Bronchial smooth muscle cell (primary cell): ENCODE measurements around the gene GRK1. TPM values are rescaled to one million over a fixed set of nuclear protein-coding genes. Genes with fewer than 3 reads are reported as not detected.

Source experiments
- total RNA-seq: library from RNA; depleted of rRNA; stranded (reverse); fragments of >200 nt; gene quantifications from 2 replicates; pipeline ENCODE4 v1.2.1, GENCODE V29; 2014

GRK1 gene
- total RNA-seq: not detected in 2 replicates

GRCh38 chr13:113666951-113667701 lies at the start of gene GRK1:
Gene GRK1 (plus strand): TSS chr13:113667219. CDS start chr13:113667387, 168 bp downstream.

GRCh38 chr13:113657851-113658741 lies 8.9 kb upstream of the GRK1 start, which contains the start of gene ATP4B:
Gene ATP4B (minus strand): TSS chr13:113658198. CDS start chr13:113658144, 54 bp downstream.

GRCh38 chr13:113758651-113759524 lies 91.9 kb downstream of the GRK1 start, which contains the start of gene TMEM255B:
Gene TMEM255B (plus strand): TSS chr13:113759226. CDS start chr13:113759270, 44 bp downstream.

Other genes with a start within 250 kb of the GRK1 start
- 1.1 and 2.8 TPM in 2 replicates for gene ADPRHL1, start 213.7 kb upstream of the GRK1 start, total RNA-seq
- gene DCUN1D2, start 176.5 kb upstream of the GRK1 start, total RNA-seq: 9.3 and 10.2 TPM in 2 replicates
- gene TFDP1, start 82.5 kb upstream of the GRK1 start, total RNA-seq: 21.6 and 26.8 TPM in 2 replicates
- gene ATP4B, start 9.0 kb upstream of the GRK1 start, total RNA-seq: not detected in 2 replicates
- gene TMEM255B, start 92.0 kb downstream of the GRK1 start, total RNA-seq: 0.63 and 1.6 TPM in 2 replicates
- 70.6 and 97.5 TPM in 2 replicates for gene GAS6, start 196.9 kb downstream of the GRK1 start, total RNA-seq